Peyer's patch (tissue), 4 donors: Measurements from ENCODE around the gene TUBGCP2.

Experiments
- POLR2A ChIP-seq, 2 donors: fragments of 450-650 bp; IDR thresholded peaks; one replicate each; pipeline ENCODE4 v1.5.1; 2017; ENCODE audit warnings: antibody characterized with exemption in 2 of 2, mild to moderate bottlenecking in 2 of 2, moderate library complexity in 2 of 2
- TF ChIP-seq, protein P1 (sequence below), 6 experiments: fragments of 450-650 bp in 4 of 6; fragments of 200-600 bp in 2 of 6; sonication (generic) in 1 of 6; IDR thresholded peaks; one replicate each; pipeline ENCODE4 v1.5.1; 2017 to 2019; ENCODE audit warnings: antibody characterized with exemption in 6 of 6, mild to moderate bottlenecking in 3 of 6, moderate library complexity in 1 of 6

- TF ChIP-seq, protein P1, sequence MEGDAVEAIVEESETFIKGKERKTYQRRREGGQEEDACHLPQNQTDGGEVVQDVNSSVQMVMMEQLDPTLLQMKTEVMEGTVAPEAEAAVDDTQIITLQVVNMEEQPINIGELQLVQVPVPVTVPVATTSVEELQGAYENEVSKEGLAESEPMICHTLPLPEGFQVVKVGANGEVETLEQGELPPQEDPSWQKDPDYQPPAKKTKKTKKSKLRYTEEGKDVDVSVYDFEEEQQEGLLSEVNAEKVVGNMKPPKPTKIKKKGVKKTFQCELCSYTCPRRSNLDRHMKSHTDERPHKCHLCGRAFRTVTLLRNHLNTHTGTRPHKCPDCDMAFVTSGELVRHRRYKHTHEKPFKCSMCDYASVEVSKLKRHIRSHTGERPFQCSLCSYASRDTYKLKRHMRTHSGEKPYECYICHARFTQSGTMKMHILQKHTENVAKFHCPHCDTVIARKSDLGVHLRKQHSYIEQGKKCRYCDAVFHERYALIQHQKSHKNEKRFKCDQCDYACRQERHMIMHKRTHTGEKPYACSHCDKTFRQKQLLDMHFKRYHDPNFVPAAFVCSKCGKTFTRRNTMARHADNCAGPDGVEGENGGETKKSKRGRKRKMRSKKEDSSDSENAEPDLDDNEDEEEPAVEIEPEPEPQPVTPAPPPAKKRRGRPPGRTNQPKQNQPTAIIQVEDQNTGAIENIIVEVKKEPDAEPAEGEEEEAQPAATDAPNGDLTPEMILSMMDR (IDR thresholded peaks at IDR 0.05): no peak
- TF ChIP-seq POLR2A (IDR thresholded peaks at IDR 0.05): peak in 1 of 2 donors; percentile 64
Measured at GRCh38 chr10:133342942-133343341, 34.3 kb upstream of the TUBGCP2 start.
